Hindlimb muscle (tissue), 1 donor: ENCODE data around the gene ALOX15B. TPM values are rescaled to one million over a fixed set of nuclear protein-coding genes. Genes with fewer than 3 reads are reported as not detected.
"Not testable (repeated sequence)": the region's sequence is repeated elsewhere in the genome, so short reads cannot be mapped to it uniquely, and the experiment has no call there.

Source experiments
- DNase-seq: peaks from one replicate; pipeline ENCODE4 v3.0.0-alpha.2; 2013
- polyA plus RNA-seq: library from polyadenylated mRNA; unstranded; fragments of 120-200 nt; gene quantifications from one replicate; pipeline ENCODE4 v1.2.1, GENCODE V29; 2013; ENCODE audit not compliant: insufficient read length

ALOX15B gene
- polyA plus RNA-seq, 1 donor, result 2.2 TPM

GRCh38 chr17:8014558-8014850 lies 24.4 kb upstream of the ALOX15B start:
- no peak for DNase-seq

DNA sequence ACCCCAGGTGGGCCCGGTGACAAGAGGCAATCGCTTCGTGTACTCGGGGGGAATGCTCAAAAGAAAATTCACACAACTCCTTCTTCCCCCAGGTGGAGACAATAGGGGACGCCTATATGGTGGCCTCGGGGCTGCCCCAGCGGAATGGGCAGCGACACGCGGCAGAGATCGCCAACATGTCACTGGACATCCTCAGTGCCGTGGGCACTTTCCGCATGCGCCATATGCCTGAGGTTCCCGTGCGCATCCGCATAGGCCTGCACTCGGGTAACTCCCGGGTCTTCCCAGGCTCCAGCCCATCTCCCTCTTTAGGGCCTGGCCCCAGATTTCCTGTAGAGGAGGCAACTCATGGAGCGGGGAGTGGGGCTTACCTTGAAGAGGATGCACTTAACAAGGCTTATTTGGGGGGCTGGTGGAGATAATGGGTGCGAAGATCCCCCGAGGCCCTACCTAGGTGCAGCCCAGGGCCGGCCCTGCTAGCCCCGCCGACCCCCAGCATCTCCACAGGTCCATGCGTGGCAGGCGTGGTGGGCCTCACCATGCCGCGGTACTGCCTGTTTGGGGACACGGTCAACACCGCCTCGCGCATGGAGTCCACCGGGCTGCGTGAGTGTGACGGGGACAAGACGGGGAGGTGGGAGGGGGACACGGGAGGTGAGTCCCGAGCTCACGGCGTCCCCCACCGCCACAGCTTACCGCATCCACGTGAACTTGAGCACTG lies 23.5 kb upstream of the ALOX15B start:
- DNase-seq, result no peak

DNA sequence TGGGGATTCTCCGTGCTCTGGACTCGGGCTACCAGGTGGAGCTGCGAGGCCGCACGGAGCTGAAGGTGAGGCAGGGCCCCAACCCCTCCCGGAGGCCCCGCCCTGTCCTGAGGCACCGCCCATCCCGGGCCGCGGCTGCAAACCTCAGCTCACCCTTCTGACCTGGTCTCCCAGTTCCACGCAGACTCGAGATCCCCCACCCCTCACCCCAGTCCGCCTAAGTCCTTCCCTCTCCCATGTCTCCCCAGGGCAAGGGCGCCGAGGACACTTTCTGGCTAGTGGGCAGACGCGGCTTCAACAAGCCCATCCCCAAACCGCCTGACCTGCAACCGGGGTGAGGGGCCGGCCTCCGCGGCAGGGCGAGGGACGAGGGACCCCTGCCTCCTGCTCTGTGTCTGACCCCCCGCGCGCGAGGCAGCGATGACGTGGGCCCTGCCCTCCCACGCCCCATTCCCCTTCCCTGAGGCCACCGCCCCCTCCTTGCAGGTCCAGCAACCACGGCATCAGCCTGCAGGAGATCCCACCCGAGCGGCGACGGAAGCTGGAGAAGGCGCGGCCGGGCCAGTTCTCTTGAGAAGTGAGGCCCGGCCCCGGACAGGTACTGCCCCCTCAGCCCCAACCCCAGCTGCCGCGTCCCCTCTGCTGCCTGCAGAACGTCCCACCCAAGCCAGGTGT lies 22.8 kb upstream of the ALOX15B start:
- DNase-seq, result no peak

DNA sequence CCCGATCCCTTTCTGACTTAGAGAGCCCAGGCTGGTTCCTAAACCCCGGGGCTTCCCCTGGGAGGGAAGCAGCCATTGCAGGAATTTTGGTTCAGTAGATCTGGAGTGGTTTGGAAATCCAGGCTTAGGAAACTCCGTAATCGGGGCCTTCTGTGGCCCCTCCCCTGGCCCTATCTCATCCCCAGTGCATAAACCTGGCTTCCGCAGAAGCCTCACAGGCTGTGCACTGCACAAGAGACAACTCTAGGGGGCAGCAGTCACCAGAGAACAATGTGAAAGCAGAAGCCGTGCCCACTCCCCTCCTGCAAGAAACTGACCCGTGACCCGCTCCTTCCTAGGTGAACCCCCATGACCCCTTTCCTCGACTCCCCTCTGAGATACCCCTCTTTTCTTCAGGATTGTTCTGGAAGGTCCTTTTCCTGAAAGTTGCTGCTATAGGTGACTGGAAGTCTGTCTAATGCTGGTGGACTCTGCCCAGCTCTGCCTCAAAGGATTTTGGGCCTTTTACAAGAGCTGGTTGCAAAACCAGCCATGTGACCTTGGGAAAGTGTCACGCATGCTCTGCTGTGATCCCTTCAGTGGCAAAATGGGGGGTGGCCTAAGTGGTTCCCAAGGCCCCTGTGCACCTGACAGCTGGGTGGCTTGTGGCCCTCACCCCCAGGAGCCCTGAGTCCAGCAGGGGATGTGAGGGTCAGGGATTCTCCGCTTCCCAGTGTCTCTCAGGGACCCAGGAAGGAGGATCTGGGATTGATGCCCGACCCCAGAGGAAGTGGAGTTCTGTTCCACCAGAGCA lies 22.0 kb upstream of the ALOX15B start:
- no peak for DNase-seq

GRCh38 chr17:8018436-8018835 lies 20.4 kb upstream of the ALOX15B start:
- no peak for DNase-seq

GRCh38 chr17:8019166-8019565 lies 19.7 kb upstream of the ALOX15B start:
- DNase-seq, result no peak

DNA sequence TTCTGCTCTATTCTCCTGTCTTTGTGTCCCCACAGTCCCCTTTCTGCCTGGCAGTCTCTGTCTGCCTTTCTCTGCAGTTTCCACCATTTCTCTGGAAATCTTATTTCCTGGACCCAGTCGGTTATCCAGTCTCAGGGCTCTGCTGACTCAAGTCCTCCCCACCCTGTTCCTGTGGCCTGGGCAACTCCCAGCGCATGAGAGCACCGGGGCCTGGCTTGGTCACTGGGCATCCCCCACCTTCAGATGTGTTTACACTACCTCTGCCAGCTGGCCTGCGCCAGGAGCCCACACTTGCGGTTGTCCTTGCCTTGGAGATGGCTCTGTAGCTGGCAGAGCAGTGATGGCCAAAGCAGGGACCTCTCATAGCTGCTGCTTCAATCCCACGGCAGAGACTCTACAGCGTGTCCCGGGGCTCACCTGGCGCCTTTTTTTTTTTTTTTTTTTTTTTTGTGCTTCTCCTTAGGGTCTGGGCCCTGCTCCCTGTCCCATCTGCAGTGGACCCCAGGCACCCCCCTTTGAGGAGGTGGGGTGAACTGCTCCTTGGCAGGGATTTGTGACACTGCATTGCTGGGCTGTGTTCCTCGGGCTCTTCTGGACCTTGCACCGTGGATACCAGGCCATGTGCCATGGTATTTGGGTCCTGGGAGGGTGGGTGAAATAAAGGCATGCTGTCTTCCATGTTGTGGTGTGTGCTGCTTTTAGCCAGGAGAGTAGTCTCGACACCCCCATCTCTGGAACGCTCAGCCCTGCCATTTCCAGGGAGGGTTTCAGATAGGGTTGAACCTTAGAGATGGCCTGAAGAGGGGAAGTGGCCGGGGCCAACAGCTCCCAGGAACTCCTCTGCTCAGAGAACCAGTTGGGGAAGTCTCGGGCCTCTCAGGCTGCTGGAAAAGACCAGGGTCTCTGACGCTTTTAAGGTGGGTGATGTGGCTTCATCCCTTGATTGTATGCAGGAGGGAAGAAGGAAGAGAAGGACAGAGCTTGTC lies 18.9 kb upstream of the ALOX15B start:
- DNase-seq, result no peak

DNA sequence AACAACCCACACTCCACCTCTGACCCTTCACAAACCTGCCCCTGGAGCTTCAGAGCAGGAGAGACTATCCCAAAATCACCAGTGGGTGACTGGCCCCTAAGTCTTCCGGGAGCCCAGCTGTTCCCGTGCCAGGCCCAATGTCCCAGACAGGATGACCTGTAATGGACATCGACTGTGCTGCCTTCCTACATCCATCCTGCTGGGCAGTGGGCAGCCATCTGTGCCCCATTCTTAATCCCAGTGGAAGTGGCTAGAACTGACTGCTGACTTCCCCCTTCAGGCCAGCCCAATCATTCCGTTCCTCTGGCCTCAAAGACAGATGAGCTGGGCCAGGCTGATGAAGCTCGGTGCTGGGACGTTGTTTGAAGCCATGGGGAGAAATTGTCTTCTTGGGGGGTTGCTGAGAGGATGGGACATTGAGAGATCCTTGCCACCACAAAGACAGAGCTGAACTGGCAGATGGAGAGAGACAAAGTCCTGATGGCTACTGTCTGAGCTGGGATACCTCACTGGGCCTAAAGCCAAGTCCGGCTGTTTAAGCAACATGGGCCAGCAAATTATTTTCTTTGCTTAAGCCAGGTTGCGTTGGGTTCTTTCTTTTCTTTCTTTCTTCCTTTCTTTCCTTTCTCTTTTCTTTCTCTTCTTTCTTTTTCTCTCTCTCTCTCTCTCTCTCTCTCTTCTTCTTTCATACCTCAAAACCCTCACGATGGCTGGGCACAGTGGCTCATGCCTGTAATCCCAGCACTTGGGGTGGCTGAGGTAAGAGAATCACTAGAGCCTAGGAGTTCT lies 17.9 kb upstream of the ALOX15B start:
- DNase-seq, result no peak

- DNase-seq, result no peak
These were observed 17.1 kb upstream of the ALOX15B start for GRCh38 chr17:8021565-8022359.

- DNase-seq, result no peak
These were observed 16.4 kb upstream of the ALOX15B start for GRCh38 chr17:8022360-8023003.

DNA sequence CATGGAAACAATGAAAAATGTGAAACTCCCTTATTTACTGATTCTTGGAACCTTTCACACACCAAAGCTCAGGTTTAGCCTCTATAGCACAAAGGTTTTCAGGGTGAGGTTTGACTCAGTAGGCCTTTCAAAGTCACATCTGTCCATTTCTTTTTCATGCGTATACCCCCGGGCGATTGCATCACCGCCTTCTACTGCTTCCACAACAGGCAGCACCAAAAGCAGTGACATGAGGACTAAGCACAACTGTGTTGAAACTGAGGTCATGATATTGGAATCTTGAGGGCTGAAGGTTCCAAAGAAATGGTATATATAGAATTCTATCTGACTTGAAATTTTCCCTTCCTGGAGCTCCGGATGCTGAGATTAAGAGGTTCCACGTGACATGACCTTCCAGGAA lies 14.7 kb upstream of the ALOX15B start:
- DNase-seq, result not testable (repeated sequence)

DNA sequence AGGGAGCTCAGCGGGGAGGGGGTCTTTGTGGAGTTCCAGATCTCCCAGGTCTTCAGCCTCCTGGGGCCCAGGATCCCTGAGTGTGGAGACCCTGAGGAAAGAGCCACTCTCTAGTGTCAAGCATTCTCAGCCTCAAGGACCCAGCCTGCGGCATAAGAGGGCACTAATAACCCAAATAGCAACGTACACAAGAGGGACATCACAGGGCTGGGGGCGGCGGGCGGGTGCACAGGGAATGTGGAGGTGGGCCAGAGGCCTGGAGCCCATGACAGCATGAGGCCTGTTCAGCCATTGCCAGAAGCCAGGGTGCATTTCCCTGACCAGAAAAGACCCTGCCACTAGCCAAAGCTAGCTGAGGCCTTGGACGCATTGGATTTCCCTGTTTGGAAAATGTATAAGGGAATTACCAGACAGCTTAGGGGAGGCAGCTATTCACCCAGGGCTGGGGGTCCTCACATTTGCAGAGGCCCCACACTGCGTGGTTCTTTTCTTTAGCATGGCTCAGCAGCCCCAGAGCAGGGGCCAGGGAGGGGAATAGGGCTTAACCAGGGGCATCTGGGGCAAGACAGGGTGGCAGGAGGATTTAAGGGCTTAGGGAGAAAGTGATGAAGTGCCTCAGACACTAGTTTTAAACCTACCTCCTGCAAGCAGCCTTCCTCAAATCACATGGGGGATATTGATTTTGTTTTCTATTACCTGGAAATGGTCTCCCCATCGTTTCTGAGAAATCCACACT lies 13.5 kb upstream of the ALOX15B start:
- DNase-seq, result no peak

- no peak for DNase-seq
These were observed 9.7 kb upstream of the ALOX15B start for GRCh38 chr17:8029121-8029520.

GRCh38 chr17:8031261-8031661 lies 7.6 kb upstream of the ALOX15B start:
- DNase-seq, result no peak

- no peak for DNase-seq
These were observed 6.9 kb upstream of the ALOX15B start for GRCh38 chr17:8031950-8032349.

- no peak for DNase-seq
These were observed 6.4 kb upstream of the ALOX15B start for GRCh38 chr17:8032442-8032841.

- no peak for DNase-seq
These were observed 831 bp downstream of the ALOX15B start for GRCh38 chr17:8039611-8040168.

DNA sequence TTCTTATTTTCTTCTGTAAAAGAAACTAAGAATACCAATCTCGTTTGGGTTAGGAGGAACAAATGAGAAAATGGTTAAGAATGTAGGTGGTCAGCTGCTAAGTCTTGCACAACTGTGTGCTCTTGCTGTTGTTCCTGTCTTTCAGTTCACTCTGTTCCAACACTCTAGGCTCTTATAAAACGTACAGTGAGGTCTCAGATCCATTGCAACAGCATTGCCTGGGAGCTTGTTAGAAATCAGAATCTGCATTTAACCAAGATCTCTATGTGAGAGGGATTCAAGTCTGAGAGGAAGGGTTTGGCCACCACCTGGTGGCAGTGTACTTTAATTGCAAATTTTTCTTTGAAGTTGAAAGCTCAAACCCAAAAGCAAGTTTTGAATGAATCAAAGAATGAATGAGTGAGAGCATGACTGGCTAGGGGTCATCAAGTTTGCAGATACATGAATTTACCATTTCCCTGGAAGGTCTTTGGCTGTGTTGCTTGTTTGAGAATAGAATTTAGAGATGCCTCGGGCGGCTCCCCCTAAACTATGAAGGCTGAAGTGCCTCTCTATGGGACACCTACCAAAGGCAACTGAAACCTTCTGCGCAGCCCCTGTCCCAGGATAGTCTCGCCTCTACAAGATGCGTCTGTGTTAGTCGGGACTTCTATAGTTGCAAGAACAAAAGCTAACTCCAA lies 2.5 kb downstream of the ALOX15B start:
- DNase-seq, result no peak

DNA sequence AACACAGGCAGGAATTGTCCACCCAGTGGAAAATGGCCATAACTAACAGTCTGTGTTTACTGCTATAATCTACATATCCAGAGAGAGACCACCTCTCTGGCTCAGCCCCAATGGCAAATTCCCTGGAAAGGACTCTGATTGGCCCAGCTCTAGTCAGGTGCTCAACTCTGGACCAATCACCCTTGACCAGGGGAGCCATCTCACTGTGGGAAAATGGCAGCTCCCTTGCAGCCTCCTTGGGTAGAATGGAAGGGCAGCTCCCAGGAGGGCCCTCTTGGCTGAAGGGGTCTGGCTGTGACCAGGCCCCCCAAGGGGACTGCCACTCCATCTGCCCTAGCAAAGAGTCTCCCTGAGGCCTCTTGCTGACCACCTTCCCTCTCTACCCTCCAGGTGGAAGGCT lies 3.1 kb downstream of the ALOX15B start:
- DNase-seq, result no peak
